SIG-M5 treated with dmso at 0.1 percent for 504 hours (cell line): Measurements from ENCODE around the gene IFT81.

ENCODE experiments used
- DNase-seq: peaks from one replicate; lab custom pipeline; 2025; ENCODE audit not compliant: unreplicated experiment; lab: John Stamatoyannopoulos, UW

The IFT81 gene, protein sequence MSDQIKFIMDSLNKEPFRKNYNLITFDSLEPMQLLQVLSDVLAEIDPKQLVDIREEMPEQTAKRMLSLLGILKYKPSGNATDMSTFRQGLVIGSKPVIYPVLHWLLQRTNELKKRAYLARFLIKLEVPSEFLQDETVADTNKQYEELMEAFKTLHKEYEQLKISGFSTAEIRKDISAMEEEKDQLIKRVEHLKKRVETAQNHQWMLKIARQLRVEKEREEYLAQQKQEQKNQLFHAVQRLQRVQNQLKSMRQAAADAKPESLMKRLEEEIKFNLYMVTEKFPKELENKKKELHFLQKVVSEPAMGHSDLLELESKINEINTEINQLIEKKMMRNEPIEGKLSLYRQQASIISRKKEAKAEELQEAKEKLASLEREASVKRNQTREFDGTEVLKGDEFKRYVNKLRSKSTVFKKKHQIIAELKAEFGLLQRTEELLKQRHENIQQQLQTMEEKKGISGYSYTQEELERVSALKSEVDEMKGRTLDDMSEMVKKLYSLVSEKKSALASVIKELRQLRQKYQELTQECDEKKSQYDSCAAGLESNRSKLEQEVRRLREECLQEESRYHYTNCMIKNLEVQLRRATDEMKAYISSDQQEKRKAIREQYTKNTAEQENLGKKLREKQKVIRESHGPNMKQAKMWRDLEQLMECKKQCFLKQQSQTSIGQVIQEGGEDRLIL

GRCh38 chr12:110124269-110124995, at the start of gene IFT81:
IFT81 (plus strand) TSS chr12:110124357; CDS start chr12:110127381, 3,024 bp downstream.
- peak; percentile 88 for DNase-seq

DNA sequence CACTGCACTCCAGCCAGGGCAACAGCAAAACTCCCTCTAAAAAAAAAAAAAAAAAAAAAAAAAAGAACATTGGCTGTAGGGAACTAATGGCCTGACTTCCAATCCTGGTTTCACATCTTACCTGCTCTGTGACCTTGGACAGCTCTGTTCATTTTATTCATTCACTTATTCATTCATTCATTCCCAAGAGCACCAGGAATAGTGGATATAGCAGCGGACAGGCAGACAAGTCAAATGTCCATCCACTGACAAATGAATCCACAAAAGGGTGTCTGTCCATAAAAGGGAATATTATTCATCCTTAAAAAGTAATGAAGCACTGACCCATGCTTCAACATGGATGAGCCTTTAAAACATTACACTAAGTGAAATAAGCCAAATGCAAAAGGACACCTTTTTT, 48.3 kb upstream of the IFT81 start:
- DNase-seq: no peak

DNA sequence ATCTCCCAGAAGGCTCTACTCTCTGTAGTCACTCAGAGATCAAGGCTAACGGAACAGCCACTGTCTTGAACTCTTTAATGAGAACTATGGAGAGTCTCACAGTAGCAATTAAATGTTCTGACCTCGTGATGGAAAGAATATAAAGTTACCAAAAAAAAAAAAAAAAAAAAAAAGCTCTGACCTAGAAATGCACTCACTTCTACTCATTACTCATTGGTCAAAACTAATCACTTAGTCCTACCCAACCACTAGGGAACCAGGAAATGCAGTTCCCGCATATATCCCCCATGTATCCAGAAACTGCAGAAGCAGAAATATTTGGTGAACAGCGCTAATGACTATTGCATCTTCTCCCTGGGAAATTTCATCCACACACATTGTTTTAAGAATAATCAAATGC, 46.4 kb upstream of the IFT81 start:
- no peak for DNase-seq

DNA sequence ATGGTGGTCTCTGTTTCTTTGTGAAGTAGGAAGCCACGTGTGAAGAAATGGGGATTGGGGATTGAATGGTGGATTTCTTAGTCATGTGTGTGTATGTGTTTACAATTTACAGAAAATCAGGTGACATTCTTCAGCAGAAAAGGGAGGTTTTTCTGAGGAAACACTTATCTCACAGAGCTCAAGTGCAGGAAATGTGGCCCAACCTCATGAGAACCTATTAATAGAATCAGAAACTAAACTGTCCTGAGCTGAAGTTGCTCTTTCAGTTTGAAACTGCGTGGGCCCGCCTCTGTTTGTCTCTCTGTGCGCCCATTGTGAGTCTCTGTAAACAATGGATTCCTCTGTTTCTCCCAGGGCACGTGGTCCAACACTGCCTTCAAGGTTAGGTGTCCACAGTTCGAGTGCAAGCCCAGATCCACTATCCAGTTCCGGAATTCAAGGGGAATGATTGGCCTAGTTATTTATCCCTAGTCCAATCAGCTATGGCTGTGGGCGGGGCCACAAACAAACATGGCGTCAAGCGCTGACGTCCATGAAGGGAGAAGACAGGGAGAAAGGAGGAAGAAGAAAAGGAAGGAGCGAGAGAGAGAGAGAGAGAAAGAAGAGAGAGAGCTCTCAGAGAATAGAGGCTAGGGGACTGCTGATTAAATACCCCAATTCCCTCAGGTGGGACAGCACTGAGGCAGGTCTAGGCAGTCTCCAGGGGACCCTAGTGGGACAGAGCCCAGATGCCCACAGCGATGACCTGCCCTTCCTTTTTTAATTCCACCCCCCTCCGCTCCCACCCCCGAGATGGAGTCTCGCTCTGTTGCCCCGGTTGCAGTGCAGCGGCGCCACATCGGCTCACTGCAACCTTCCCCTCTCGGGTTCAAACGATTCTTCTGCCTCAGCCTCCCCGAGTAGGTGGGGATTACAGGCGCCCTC, 44.4 kb upstream of the IFT81 start:
- peak; percentile 67 for DNase-seq

GRCh38 chr12:110080410-110080809, 43.7 kb upstream of the IFT81 start:
- no peak for DNase-seq

DNA sequence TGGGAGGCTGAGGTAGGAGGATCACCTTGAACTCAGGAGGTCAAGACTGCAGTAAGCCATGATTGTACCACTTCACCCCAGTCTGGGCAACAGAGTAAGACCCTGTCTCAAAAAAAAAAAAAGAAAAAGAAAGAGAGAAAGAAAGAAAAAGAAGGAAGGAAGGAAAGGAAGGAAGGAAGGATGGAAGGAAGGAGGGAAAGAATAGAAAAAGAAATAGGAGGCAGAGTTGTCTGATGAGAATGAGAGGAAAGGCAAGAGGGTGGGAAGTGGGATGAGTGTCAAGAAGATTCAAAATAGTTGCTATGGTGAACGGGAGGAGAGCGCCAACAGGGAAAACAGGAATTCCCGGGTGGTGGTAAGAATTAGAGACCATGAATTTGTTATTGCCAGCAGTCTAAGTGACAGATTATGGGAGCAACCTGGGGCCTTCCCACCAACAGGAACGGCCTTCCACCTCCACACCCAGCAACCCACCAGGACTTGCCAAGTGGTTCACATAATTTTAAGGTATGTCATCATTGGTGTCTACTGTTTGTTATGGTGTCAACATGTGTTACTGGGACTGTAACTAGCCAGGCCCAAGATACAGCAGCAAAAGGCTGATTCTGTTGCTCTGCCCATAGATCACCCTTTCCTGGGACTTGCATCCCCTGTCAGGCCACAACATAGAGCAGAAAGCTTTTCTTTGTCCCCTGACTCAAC, 39.7 kb upstream of the IFT81 start:
- DNase-seq: no peak

- peak; percentile 86 for DNase-seq
Measured at GRCh38 chr12:110088216-110088615, 35.9 kb upstream of the IFT81 start.

- DNase-seq: peak; percentile 88
Measured at GRCh38 chr12:110088936-110089335, 35.2 kb upstream of the IFT81 start.

GRCh38 chr12:110090266-110091135, 33.7 kb upstream of the IFT81 start:
- no peak for DNase-seq

DNA sequence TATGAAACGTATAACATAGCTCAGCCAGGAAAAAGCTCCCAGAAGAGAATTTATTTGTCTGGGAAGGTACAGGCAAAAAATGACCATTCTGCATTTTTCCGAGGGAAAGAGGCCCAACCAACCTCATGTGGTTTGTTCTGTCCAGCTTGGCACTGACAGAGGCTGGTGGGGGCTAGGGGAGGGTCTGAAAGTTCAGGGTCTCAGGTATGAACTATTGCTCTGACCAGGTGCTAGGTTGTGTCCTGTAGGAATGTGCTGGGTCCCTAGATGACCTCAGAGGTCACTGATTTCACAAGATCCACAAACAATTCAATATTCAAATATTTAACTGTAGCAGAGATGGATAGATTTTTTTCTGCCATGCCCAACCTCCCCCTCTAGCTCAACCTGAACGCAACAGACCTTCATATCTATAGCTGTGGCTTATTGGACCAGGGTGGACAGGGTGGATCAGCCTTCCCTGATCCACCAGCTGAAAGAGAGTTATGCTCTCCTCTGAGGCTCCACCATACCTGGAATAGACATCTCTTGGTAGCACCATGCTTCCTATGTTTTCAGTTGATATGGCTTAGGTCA, 32.9 kb upstream of the IFT81 start:
- no peak for DNase-seq

- no peak for DNase-seq
Measured at GRCh38 chr12:110093631-110094311, 30.4 kb upstream of the IFT81 start.

DNA sequence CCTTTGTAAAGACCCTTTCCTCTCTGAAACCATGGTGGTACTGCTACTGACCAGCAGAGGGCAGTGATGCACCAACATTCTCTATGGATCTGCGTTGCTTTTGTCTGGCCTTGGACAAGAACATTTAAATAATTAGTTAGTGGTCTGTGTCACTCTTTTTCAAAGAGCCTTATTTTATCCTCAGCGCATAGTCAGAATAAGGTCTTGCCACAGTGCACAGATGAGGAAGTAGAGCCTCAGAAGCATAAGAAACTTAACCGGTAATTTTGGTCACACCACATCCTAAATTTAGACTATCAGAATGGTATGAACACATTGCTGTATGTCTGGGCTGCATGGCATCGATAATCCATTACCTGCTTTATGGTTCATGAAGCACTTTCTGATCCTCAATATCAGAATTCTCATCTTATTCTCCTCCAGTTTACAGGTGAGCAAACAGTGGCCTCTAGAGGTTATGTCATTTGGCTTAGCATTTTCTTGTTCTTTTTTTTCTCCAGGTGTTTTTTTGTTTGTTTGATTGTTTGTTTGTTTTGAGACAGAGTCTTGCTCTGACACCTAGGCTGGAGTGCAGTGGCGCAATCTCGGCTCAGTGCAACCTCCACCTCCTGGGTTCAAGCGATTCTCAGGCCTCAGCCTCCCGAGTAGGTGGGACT, 23.7 kb upstream of the IFT81 start:
- DNase-seq: peak; percentile 89

GRCh38 chr12:110102255-110102654, 21.9 kb upstream of the IFT81 start:
- DNase-seq: peak; percentile 65

DNA sequence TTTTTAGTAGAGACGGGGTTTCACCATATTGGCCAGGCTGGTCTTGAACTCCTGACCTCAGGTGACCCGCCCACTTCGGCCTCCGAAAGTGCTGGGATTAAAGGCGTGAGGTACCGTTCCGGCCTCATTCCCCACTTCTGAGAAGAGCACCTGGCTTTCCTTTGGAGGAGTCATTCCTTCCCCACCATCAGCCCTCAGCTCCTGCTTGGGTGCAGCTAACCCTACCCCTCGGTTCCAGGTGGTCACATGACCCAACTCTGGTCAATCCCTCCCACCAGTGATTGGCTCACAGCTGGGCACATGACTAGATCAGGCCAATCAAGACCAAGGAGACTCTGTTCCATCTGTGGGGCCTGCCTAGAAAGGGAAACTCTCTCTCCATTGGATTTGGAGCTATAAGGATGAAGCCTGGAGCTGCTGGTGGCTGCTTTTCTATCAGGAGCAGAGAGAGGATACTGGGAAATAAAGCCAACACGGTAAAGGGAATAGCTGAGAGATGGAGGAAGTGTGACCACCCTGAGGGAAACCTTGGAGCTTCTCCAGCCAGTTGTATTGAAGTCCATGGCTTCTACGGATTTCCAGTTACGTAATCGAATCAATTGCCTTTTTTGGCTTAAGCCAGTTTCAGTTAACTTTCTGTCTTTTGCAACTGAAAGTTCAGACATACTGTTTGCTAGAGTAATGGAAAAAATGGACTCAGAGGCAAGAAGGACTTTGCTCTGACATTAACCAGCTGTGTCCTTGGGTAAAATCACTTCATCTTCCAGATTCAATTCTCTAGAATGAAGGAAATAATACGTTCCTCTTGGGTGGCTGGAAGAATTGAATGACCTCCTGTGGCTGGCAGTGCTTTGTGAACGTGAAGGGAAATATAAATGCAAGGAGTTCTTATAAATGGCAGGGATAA, 19.7 kb upstream of the IFT81 start:
- DNase-seq: peak; percentile 75

GRCh38 chr12:110105159-110105558, 19.0 kb upstream of the IFT81 start:
- no peak for DNase-seq

GRCh38 chr12:110105986-110106385, 18.2 kb upstream of the IFT81 start:
- no peak for DNase-seq
